WTC11 (cell line): ENCODE results near the gene QSOX2. TPM values are rescaled to one million over a fixed set of nuclear protein-coding genes. Genes with fewer than 3 reads are reported as not detected.

Source experiments
- ATAC-seq: fragments of 200-7000 bp; cut with Tn5 transposase; 2 replicates; pipeline ENCODE4 v1.10.0; 2021; ENCODE audit warnings: mild to moderate bottlenecking, moderate library complexity
- CTCF ChIA-PET: fragments of 300-600 bp; sonication (Branson Sonifier 250); formaldehyde crosslinking; loops from one replicate; lab custom pipeline; 2021; ENCODE audit warnings: antibody characterized with exemption; lab: Charles Lee
- POLR2A ChIA-PET: fragments of 350-600 bp; sonication (Branson Sonifier 250); formaldehyde crosslinking; loops from one replicate; lab custom pipeline; 2021; ENCODE audit warnings: antibody characterized with exemption; lab: Charles Lee
- DNase-seq: peaks from one replicate; pipeline ENCODE4 v3.0.0; 2021; ENCODE audit warnings: low spot score
- H3K27ac Mint-ChIP-seq: 2 replicates; pipeline ENCODE4 v1.8.0; 2021; ENCODE audit warnings: mixed read lengths
- H3K27me3 Mint-ChIP-seq: 2 replicates; pipeline ENCODE4 v1.8.0; 2021; ENCODE audit warnings: low read depth, mild to moderate bottlenecking, moderate library complexity, mixed read lengths
- H3K36me3 Mint-ChIP-seq: 2 replicates; pipeline ENCODE4 v1.8.0; 2021; ENCODE audit warnings: mixed read lengths
- H3K4me1 Mint-ChIP-seq: 2 replicates; pipeline ENCODE4 v1.8.0; 2022; ENCODE audit warnings: mixed read lengths
- H3K4me3 Mint-ChIP-seq: 2 replicates; pipeline ENCODE4 v1.8.0; 2021; ENCODE audit warnings: mild to moderate bottlenecking, moderate library complexity, mixed read lengths
- H3K9me3 Mint-ChIP-seq: 2 replicates; pipeline ENCODE4 v1.8.0; 2021; ENCODE audit warnings: mixed read lengths
- CREM ChIP-seq: sonication (generic); formaldehyde crosslinking; IDR thresholded peaks from 2 replicates; pipeline ENCODE4 v1.8.1; 2022; ENCODE audit warnings: mild to moderate bottlenecking, missing genetic modification reagents, moderate library complexity
- FOXJ3 ChIP-seq: sonication (generic); formaldehyde crosslinking; IDR thresholded peaks from 2 replicates; pipeline ENCODE4 v1.9.0; 2021; ENCODE audit warnings: missing genetic modification reagents, mild to moderate bottlenecking, borderline replicate concordance
- FOXK1 ChIP-seq: sonication (generic); formaldehyde crosslinking; IDR thresholded peaks from 2 replicates; pipeline ENCODE4 v1.8.0; 2022; ENCODE audit warnings: mild to moderate bottlenecking, moderate library complexity, missing genetic modification reagents
- GABPB1 ChIP-seq: sonication (generic); formaldehyde crosslinking; IDR thresholded peaks from 2 replicates; pipeline ENCODE4 v1.8.1; 2023; ENCODE audit warnings: mild to moderate bottlenecking, missing genetic modification reagents
- IRF2 ChIP-seq: sonication (generic); formaldehyde crosslinking; IDR thresholded peaks from 2 replicates; pipeline ENCODE4 v1.8.0; 2022; ENCODE audit warnings: low read depth, missing genetic modification reagents, borderline replicate concordance
- MXD4 ChIP-seq: fragments of 250-450 bp; sonication (Bioruptor Pico); IDR thresholded peaks from 2 replicates; pipeline ENCODE4 v1.8.0; 2021; ENCODE audit warnings: mild to moderate bottlenecking, moderate library complexity, borderline replicate concordance
- MYBL2 ChIP-seq: sonication (generic); formaldehyde crosslinking; IDR thresholded peaks from 2 replicates; pipeline ENCODE4 v1.8.1; 2023; ENCODE audit warnings: mild to moderate bottlenecking, moderate library complexity, missing genetic modification reagents
- OVOL2 ChIP-seq: fragments of 250-450 bp; sonication (Bioruptor Pico); IDR thresholded peaks from 2 replicates; pipeline ENCODE4 v1.9.0; 2021; ENCODE audit warnings: mild to moderate bottlenecking, borderline replicate concordance
- TEAD1 ChIP-seq: sonication (generic); formaldehyde crosslinking; IDR thresholded peaks from 2 replicates; pipeline ENCODE4 v1.8.0; 2022; ENCODE audit warnings: mild to moderate bottlenecking, missing genetic modification reagents
- TEAD4 ChIP-seq: sonication (generic); formaldehyde crosslinking; IDR thresholded peaks from 2 replicates; pipeline ENCODE4 v1.8.0; 2022; ENCODE audit warnings: mild to moderate bottlenecking, missing genetic modification reagents
- ZNF138 ChIP-seq: sonication (generic); formaldehyde crosslinking; conservative IDR thresholded peaks from 2 replicates; pipeline ENCODE4 v1.8.1; 2022; ENCODE audit warnings: mild to moderate bottlenecking, moderate library complexity, missing genetic modification reagents
- ZNF317 ChIP-seq: sonication (generic); formaldehyde crosslinking; IDR thresholded peaks from 2 replicates; pipeline ENCODE4 v1.8.1; 2023; ENCODE audit warnings: low read depth, mild to moderate bottlenecking, moderate library complexity, missing genetic modification reagents, borderline replicate concordance
- ZNF416 ChIP-seq: fragments of 250-450 bp; sonication (Bioruptor Pico); IDR thresholded peaks from 2 replicates; pipeline ENCODE4 v1.9.0; 2021; ENCODE audit warnings: mild to moderate bottlenecking, inconsistent platforms
- ZNF671 ChIP-seq: fragments of 250-450 bp; sonication (Bioruptor Pico); IDR thresholded peaks from 2 replicates; pipeline ENCODE4 v1.8.0; 2021; ENCODE audit warnings: mild to moderate bottlenecking
- total RNA-seq: library from RNA; stranded (reverse); gene quantifications from 3 replicates; pipeline ENCODE4 v1.2.3, GENCODE V29; 2021
- TF ChIP-seq, protein P1 (sequence below): sonication (generic); formaldehyde crosslinking; IDR thresholded peaks from 2 replicates; pipeline ENCODE4 v1.8.0; 2023; ENCODE audit warnings: mild to moderate bottlenecking, missing genetic modification reagents
- TF ChIP-seq, protein P2 (sequence below): fragments of 250-450 bp; sonication (Bioruptor Pico); IDR thresholded peaks from 2 replicates; pipeline ENCODE4 v1.8.0; 2021; ENCODE audit warnings: mild to moderate bottlenecking
- TF ChIP-seq, protein P3 (sequence below): sonication (generic); formaldehyde crosslinking; IDR thresholded peaks from 2 replicates; pipeline ENCODE4 v1.8.0; 2022; ENCODE audit warnings: mild to moderate bottlenecking, missing genetic modification reagents
- TF ChIP-seq, protein P4 (sequence below): fragments of 250-450 bp; sonication (Bioruptor Pico); IDR thresholded peaks from 2 replicates; pipeline ENCODE4 v2.1.2; 2022; ENCODE audit warnings: mild to moderate bottlenecking, moderate library complexity
- TF ChIP-seq, protein P5 (sequence below): sonication (generic); formaldehyde crosslinking; IDR thresholded peaks from 2 replicates; pipeline ENCODE4 v1.8.1; 2023; ENCODE audit warnings: mild to moderate bottlenecking, missing genetic modification reagents
- TF ChIP-seq, protein P6 (sequence below): fragments of 250-450 bp; sonication (Bioruptor Pico); IDR thresholded peaks from 2 replicates; pipeline ENCODE4 v1.9.0; 2021; ENCODE audit warnings: mild to moderate bottlenecking, borderline replicate concordance
- TF ChIP-seq, protein P7 (sequence below): sonication (generic); formaldehyde crosslinking; IDR thresholded peaks from 2 replicates; pipeline ENCODE4 v1.8.0; 2023; ENCODE audit warnings: missing genetic modification reagents

QSOX2 gene
- total RNA-seq, 1 experiment from 2014 or later = 33.2 TPM

DNA sequence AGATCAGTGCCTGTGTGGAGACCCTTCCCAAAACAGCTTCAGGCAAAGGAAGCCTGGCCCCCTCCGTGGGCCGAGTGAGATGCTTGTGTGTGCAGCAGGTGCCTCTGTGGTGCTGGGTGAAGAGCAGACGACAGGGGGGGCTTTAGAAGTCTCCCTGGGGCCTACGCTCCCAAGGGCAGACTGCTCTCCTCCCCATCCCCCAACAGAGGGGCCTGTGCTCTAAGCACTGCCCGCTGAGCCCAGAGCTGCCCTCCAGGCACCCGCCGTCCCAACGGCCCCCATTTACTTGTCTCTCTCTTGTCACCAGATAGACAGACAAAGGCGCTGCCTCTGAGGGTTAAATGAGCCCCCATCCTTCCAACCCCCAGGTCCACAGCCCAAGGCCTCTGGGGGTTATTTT, 38.0 kb downstream of the QSOX2 start (continued):
- TF ChIP-seq, protein P1, sequence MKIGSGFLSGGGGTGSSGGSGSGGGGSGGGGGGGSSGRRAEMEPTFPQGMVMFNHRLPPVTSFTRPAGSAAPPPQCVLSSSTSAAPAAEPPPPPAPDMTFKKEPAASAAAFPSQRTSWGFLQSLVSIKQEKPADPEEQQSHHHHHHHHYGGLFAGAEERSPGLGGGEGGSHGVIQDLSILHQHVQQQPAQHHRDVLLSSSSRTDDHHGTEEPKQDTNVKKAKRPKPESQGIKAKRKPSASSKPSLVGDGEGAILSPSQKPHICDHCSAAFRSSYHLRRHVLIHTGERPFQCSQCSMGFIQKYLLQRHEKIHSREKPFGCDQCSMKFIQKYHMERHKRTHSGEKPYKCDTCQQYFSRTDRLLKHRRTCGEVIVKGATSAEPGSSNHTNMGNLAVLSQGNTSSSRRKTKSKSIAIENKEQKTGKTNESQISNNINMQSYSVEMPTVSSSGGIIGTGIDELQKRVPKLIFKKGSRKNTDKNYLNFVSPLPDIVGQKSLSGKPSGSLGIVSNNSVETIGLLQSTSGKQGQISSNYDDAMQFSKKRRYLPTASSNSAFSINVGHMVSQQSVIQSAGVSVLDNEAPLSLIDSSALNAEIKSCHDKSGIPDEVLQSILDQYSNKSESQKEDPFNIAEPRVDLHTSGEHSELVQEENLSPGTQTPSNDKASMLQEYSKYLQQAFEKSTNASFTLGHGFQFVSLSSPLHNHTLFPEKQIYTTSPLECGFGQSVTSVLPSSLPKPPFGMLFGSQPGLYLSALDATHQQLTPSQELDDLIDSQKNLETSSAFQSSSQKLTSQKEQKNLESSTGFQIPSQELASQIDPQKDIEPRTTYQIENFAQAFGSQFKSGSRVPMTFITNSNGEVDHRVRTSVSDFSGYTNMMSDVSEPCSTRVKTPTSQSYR (CRISPR knock-in tag) = no peak
- TF ChIP-seq, protein P2, sequence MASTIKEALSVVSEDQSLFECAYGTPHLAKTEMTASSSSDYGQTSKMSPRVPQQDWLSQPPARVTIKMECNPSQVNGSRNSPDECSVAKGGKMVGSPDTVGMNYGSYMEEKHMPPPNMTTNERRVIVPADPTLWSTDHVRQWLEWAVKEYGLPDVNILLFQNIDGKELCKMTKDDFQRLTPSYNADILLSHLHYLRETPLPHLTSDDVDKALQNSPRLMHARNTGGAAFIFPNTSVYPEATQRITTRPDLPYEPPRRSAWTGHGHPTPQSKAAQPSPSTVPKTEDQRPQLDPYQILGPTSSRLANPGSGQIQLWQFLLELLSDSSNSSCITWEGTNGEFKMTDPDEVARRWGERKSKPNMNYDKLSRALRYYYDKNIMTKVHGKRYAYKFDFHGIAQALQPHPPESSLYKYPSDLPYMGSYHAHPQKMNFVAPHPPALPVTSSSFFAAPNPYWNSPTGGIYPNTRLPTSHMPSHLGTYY = no peak

DNA sequence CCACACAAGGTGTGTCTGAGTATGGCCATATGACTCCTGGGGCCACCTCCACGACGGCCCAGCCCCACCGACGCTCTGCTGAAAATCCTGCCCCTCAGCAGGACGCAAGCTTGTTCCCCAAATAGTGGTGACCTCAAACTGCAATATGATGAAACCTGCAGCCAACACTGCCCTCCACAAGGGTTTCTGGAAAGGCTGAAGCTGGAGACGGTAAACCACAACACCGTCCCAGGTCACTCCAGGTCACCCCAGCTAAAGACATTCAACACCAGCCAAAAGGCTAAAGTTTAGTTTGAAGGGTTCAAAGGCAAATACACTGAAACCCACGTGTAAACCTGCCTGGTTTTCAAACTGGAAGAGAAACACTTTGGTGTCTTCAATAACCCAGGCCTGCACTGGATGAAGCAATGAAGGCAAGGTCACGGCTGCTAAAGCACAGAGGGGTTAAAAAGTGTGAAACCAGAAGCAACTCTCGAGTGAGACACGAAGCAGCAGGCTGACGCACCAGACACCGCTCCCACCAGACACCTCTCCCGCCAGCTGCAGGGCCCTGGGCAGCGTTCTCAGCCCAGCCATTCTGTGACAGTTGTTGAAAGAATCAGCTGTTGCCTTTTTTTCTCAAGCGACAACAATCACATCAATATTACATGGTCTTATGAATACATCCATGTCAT, 38.9 kb downstream of the QSOX2 start:
- no peak overlapping the region for H3K4me3 Mint-ChIP-seq
- POLR2A ChIA-PET = no interaction called here
- ATAC-seq = no peak
- no peak overlapping the region; the same call in 1 of the 2 replicates for H3K27ac Mint-ChIP-seq
- peaks cover 9% of the 10 kb centered on the region; the same call in 1 of the 2 replicates for H3K36me3 Mint-ChIP-seq
- no peak for DNase-seq
- H3K27me3 Mint-ChIP-seq = peaks cover 45% of the 10 kb centered on the region
- H3K9me3 Mint-ChIP-seq = no peaks in the 10 kb centered on the region
- no peaks in the 10 kb centered on the region for H3K4me1 Mint-ChIP-seq
- CTCF ChIA-PET = interaction anchor here (0.6 to 2.2 kb wide), 3 partner anchors 10 to 36 kb away, joined by 3 to 6 read pairs (median 4); no protein-coding TSS in a partner anchor
- TF ChIP-seq TEAD4 (CRISPR knock-in tag) (no peak), ZNF416 (CRISPR knock-in tag) (no peak), MYBL2 (CRISPR knock-in tag) (no peak), FOXJ3 (CRISPR knock-in tag) (no peak), CREM (CRISPR knock-in tag) (no peak), TEAD1 (CRISPR knock-in tag) (no peak), IRF2 (CRISPR knock-in tag) (no peak), GABPB1 (CRISPR knock-in tag) (no peak), FOXK1 (CRISPR knock-in tag) (no peak), MXD4 (CRISPR knock-in tag) (no peak), ZNF317 (no peak), ZNF671 (CRISPR knock-in tag) (no peak), OVOL2 (CRISPR knock-in tag) (no peak), ZNF138 (CRISPR knock-in tag) (no peak)
- TF ChIP-seq, protein P3, sequence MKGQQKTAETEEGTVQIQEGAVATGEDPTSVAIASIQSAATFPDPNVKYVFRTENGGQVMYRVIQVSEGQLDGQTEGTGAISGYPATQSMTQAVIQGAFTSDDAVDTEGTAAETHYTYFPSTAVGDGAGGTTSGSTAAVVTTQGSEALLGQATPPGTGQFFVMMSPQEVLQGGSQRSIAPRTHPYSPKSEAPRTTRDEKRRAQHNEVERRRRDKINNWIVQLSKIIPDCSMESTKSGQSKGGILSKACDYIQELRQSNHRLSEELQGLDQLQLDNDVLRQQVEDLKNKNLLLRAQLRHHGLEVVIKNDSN (CRISPR knock-in tag) = no peak
- TF ChIP-seq, protein P4, sequence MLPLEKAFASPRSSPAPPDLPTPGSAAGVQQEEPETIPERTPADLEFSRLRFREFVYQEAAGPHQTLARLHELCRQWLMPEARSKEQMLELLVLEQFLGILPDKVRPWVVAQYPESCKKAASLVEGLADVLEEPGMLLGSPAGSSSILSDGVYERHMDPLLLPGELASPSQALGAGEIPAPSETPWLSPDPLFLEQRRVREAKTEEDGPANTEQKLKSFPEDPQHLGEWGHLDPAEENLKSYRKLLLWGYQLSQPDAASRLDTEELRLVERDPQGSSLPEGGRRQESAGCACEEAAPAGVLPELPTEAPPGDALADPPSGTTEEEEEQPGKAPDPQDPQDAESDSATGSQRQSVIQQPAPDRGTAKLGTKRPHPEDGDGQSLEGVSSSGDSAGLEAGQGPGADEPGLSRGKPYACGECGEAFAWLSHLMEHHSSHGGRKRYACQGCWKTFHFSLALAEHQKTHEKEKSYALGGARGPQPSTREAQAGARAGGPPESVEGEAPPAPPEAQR (CRISPR knock-in tag) = no peak
- TF ChIP-seq, protein P5, sequence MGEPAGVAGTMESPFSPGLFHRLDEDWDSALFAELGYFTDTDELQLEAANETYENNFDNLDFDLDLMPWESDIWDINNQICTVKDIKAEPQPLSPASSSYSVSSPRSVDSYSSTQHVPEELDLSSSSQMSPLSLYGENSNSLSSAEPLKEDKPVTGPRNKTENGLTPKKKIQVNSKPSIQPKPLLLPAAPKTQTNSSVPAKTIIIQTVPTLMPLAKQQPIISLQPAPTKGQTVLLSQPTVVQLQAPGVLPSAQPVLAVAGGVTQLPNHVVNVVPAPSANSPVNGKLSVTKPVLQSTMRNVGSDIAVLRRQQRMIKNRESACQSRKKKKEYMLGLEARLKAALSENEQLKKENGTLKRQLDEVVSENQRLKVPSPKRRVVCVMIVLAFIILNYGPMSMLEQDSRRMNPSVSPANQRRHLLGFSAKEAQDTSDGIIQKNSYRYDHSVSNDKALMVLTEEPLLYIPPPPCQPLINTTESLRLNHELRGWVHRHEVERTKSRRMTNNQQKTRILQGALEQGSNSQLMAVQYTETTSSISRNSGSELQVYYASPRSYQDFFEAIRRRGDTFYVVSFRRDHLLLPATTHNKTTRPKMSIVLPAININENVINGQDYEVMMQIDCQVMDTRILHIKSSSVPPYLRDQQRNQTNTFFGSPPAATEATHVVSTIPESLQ (CRISPR knock-in tag) = no peak
- TF ChIP-seq, protein P6, sequence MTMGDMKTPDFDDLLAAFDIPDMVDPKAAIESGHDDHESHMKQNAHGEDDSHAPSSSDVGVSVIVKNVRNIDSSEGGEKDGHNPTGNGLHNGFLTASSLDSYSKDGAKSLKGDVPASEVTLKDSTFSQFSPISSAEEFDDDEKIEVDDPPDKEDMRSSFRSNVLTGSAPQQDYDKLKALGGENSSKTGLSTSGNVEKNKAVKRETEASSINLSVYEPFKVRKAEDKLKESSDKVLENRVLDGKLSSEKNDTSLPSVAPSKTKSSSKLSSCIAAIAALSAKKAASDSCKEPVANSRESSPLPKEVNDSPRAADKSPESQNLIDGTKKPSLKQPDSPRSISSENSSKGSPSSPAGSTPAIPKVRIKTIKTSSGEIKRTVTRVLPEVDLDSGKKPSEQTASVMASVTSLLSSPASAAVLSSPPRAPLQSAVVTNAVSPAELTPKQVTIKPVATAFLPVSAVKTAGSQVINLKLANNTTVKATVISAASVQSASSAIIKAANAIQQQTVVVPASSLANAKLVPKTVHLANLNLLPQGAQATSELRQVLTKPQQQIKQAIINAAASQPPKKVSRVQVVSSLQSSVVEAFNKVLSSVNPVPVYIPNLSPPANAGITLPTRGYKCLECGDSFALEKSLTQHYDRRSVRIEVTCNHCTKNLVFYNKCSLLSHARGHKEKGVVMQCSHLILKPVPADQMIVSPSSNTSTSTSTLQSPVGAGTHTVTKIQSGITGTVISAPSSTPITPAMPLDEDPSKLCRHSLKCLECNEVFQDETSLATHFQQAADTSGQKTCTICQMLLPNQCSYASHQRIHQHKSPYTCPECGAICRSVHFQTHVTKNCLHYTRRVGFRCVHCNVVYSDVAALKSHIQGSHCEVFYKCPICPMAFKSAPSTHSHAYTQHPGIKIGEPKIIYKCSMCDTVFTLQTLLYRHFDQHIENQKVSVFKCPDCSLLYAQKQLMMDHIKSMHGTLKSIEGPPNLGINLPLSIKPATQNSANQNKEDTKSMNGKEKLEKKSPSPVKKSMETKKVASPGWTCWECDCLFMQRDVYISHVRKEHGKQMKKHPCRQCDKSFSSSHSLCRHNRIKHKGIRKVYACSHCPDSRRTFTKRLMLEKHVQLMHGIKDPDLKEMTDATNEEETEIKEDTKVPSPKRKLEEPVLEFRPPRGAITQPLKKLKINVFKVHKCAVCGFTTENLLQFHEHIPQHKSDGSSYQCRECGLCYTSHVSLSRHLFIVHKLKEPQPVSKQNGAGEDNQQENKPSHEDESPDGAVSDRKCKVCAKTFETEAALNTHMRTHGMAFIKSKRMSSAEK = no peak
- TF ChIP-seq, protein P7, sequence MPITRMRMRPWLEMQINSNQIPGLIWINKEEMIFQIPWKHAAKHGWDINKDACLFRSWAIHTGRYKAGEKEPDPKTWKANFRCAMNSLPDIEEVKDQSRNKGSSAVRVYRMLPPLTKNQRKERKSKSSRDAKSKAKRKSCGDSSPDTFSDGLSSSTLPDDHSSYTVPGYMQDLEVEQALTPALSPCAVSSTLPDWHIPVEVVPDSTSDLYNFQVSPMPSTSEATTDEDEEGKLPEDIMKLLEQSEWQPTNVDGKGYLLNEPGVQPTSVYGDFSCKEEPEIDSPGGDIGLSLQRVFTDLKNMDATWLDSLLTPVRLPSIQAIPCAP (CRISPR knock-in tag) = no peak
